Stimulated activated CD4-positive, alpha-beta T cell treated with anti-CD3 and anti-CD28 coated beads, Interleukin-2, amount 100 ng/mL, for 48 hours (primary cell): Measurements from ENCODE around the gene SYT11.
"Not testable (repeated sequence)": the region's sequence is repeated elsewhere in the genome, so short reads cannot be mapped to it uniquely, and the experiment has no call there.

Source experiments
- DNase-seq, 2 donors: peaks; one replicate each; pipeline ENCODE4 v3.0.0-alpha.2; 2020

The SYT11 gene

DNA sequence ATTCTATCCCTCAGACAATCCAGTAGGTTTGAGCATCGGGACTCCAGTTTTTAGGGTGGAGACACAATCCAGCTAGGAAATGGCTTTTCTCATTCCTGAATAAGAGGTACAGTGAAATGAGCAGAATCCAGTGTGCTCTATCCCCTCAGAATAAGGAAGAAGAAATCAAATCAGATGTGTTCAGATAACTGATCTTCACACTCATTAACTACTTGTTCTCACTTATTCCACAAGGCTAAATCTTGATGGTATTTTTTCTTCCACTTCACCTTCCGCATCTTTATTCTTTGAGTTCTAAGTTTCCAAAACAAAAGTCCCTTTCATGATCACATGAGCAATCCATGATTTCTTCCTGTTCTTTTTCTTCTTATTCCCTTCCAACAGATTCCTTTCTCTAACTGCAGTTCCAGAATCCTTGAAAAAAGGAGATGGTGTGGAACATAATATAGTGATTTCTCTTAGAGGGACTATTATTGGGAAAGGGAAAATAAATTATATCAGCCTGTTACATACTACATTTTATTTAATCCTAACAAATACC, 1.7 kb downstream of the SYT11 start:
- no peak for DNase-seq

DNA sequence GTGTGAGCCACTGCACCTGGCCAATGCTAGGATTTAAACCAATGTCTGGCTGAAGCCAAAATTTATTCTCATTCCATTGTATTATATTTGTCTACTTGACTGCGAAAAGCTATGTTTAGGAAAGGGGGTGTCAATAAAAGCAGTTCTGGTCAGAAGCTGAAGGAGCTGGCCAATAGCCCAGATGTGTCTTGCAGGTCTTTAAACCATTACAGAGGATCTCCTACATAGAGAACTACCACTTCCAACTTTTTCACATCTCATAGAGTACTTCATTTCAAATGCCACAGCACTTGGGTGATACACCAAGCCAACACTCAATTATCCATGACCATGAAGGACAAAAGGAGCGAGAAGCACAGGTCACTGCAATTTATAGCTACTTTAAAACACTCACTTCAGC, 2.5 kb downstream of the SYT11 start:
- DNase-seq = no peak

DNA sequence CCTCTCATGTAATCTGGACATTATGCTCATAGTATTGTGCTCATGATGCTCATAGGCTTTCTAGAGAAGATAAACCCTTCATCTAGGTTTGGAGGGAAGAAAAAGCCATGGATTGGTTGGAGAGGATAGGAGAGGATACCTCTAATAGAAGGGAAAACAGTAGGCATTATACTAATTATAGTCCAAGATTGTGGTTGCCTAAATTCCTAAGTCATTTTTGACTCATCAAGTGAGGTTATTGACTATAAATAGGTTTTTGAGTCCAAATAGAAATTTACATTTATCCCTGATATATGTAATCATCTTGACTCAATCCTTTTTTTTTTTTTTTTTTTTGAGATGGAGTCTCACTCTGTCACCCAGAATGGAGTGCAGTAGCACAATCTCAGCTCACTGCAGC, 5.0 kb downstream of the SYT11 start:
- DNase-seq = no peak

DNA sequence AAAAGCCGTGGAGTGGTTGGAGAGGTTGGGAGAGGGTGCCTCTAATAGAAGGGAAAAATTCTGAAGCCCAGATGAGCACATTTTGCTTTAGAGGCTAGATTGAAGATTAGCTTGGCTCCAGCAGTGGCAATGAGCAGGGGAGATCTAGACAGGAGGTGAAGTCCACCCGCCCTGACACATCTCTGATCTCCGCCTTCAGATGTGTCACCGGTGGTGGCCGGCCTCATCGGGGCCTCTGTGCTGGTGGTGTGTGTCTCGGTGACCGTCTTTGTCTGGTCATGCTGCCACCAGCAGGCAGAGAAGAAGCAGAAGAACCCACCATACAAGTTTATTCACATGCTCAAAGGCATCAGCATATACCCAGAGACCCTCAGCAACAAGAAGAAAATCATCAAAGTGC, 8.4 kb downstream of the SYT11 start:
- DNase-seq = no peak

DNA sequence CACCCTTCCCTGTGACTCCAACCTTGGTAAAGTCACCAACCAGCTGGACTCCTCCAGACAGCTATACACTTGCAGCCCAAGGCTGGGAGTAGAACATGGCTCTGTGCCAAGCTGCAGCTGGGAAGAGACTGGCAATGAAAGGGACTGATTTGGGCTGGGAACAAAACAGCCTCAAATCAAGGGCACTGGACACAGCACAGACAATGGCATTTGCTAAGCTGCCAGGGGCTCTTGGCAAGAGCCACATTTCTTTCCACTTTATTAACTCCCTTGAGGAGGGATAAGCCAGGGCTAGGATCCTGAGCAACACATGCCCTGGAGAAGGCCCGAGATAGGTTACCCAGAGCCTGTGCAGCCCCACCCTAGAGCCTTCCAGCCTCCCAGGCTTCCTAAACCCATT, 12.0 kb downstream of the SYT11 start:
- no peak for DNase-seq

DNA sequence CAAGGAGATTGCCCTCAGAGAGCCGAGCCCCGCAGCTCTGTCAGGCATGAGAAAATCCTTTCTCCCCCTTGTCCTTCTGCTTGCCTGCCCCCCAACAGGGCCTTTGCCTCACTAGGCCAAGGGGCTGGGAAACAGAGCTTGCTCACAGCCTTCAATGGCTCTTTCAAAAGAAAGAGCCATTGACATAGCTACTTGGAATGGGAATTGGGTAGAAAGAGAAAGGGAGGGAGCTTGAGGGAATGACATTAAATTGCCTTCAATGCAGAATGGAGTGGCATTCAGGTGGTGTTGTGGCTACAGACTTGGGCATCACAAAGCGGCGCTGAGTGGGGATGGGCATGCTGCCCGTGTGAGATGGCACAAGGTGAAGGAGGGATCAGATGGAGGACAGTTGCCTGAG, 13.2 kb downstream of the SYT11 start:
- DNase-seq = no peak

DNA sequence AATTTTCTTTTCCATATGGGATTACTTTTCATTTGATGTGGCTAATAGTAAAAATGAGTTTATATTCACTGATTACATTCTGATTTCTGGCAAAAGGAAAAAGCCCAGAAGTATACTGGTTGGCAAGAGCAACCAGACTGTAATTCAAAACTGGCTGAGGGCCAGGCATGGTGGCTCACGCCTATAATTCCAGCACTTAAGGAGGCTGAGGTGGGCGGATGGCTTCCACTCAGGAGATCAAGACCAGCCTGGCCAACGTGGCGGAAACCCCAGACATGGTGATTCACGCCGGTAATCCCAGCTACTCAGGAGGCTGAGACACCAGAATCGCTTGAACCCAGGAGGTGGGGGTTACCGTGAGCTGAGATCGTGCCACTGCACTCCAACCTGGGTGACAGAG, 14.5 kb downstream of the SYT11 start:
- DNase-seq = no peak

DNA sequence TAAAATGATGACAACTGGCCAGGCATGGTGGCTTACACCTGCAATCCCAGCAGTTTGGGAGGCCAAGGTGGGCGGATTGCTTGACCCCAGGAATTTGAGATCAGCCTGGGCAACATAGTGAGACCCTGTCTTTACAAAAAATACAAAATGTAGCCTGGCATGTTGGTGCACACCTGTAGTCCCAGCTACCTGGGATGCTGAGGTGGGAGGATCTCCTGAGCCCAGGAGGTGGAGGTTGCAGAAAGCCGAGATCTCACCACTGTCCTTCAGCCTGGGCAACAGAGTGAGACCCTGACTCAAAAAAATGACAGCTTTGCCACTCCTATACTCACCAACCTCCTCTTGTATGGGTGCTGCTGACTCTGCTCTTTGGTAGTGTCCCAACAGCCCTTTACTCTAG, 18.6 kb downstream of the SYT11 start:
- no peak for DNase-seq

DNA sequence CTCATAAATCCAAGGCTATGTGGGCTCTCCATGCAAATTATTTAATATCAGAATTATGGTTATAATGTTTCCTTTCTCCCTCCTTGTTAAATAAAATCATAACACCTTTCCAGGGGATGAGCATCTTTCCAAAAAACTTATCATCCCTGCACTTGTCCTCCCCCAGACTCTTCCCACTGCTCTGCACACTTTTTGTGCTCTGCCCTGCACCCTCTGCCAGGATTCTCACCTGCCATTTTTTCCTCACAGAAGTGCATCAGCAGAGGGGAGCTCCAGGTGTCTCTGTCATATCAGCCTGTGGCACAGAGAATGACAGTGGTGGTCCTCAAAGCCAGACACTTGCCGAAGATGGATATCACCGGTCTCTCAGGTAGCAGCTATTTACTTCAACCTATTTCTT, 20.9 kb downstream of the SYT11 start:
- no peak for DNase-seq

DNA sequence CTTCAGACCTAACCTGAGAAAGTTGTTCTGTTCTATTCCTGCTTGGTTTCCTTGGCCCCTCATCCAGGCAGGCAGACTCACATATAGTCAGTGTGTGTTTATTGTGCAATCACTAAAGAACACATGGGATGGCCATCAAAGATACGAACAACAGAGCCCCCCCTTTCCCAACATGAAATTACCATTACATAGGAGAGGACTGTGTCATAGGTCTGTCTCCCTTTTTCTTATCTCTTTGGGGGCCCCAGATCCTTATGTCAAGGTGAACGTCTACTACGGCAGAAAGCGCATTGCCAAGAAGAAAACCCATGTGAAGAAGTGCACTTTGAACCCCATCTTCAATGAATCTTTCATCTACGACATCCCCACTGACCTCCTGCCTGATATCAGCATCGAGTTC, 21.6 kb downstream of the SYT11 start:
- DNase-seq = no peak

DNA sequence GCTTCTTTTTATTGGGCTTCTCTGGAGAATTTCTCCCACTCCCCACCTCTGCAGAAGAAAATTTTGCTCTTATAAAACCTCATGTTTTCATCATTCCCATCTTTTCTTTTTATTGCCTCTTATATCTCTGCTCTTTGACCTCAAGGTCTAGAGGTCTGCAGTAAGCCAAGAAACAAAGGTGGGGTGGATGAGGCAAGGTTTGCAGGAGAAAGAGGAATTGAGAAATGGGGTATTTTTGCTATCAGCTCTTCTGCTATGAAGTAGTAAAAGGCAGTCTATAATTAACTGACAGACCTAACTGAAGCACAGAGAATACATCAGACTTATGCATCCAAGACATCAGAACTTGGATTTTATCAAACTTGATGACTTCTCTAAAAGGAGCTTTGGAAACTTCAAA, 22.9 kb downstream of the SYT11 start:
- no peak for DNase-seq

DNA sequence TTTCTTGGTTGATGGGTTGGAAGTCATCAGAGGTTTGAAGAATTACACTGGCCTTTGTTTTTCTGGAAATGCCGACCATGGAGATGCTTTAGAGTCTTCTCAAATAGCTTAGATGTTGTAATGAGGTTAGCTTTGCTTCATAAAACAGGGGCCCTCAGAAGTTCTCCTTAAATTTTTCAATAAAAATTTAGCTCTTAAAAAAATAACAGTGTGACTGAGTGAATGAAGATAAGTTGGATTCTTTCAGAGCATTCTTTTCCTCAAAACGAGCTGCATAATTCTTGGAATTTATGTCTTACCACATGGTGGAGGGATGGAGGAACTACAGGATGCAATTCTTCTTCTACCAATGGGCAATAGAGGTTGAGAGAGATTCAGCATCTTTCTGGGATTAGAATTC, 23.4 kb downstream of the SYT11 start:
- DNase-seq = no peak

DNA sequence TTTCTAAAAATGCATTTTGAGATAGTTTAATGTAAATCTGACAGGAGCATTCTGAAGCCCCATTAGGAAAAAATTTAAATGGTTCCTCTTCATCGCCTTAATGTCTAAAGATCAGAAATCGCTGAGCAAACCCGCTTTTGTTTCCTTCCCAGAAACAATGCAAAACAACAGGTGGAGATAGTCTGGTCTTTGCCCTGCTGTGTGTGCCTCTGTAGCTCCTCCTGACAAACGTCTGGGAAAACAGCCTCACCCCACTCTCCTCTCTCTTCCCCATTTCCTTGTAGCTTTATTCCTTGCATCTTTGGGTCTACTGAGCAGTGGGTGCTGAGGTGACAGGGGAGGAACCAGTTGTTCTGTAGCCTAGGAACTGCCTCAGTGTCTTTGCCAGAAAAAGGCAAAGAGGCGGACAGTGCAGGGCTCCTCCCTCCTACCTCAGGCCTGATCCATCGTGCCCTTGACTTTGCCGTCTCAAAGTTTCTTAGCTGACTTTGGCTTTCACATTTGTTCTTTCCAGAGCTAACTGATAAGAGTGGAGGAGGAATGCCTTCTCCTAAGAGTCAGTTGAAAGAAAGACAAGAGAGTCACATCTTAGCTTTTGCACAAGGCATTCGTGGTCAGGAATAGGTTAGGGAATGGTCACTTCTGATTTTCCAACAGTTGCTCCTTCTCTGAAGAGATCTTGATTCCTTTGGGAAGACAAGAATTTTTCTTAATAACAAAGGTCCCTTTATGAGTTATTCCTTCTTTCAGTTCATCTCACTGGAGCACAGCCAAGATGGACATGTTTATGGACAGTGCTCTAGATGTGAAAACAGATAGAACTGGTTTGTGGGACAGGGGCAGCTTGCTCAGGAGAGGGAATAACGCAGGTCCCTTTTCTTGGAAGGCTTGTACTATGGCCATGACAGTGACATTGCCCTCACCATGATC, 24.9 kb downstream of the SYT11 start:
- DNase-seq = no peak

DNA sequence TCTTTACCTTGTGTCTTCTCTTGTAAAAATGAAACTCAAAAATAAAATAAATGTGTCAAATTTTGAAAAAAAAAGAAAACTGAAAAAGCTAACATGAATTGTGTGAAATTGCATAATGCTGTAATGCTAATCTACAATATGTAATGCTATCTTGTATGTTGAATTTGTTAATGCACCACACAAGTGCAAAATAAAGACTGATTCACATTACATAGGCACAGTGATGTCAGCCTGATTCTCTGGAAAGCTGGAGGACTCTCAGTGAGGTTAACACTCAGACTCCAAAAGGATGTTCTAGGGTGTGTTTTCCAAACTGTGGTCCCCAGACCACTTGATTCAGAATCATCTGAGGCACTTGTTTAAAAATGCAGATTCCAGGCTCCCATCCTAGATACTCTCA, 25.6 kb downstream of the SYT11 start:
- no peak for DNase-seq

DNA sequence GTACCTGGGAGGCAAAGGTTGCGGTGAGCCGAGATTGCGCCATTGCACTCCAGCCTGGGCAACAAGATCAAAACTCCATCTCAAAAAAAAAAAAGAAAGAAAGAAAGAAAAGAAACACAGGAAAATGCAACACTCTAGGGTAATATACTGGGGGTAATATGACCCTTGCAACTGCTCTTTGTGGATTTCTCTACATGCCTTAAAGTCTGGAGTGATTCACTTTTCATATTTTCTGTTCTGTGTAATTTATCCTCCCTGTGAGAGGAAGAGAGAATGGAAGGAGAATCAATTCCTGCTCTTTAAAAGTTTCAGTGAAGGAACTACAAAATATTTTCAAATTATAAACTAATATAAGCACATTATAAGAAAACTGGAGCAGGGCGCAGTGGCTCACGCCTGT, 29.1 kb downstream of the SYT11 start:
- DNase-seq = no peak

DNA sequence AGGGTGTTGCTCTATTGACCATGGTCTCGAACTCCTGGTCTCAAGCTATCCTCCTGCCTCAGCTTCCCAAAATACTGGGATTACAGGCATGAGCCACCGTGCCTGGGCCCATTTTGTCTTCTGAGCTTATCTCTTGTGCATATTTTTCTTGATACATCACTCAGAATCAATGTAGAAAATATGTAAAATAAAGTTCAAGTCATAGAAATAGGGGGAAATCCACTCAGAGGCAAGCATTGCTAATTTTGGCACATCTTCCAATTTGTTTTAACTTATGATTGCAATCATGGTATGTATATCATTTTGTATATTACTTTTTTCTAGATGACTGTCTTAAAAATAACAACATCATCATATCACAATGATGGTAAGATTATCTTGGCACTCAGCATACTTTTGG, 30.2 kb downstream of the SYT11 start:
- DNase-seq = no peak

DNA sequence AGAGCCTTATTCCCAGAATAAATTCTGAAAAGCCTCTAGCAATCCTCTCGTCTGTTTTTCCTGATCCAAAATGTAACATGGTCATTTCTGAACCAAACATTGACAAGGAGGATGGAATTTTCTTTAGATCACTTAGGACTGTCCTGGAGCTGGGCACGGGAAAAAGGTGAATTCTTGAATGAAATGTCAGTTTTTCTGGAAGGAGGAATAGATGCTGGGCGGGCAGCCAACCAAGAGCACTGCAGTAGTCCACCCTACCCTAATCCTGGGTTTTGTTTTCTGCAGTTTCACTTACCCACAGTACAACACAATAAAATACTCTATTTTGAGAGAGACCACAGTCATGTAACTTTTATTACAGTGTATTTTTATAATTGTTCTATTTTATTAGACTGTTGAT, 30.9 kb downstream of the SYT11 start:
- no peak for DNase-seq

DNA sequence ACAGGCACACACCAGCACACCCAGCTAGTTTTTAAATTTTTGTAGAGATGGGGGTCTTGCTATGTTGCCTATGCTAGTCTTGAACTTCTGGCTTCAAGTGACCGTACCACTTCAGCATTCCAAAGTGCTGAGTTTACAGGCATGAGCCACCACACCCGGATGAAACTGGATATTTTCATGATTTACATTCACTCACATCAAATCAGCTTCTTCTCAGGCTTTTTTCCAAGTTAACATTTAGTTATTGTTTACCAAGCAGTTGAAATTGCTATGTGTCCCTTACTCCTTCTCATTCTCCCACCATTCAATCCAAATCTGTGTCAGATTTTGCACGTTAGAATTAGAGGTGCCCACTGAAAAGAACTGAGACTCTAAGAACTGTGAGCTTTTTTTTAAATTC, 33.4 kb downstream of the SYT11 start:
- DNase-seq = no peak

DNA sequence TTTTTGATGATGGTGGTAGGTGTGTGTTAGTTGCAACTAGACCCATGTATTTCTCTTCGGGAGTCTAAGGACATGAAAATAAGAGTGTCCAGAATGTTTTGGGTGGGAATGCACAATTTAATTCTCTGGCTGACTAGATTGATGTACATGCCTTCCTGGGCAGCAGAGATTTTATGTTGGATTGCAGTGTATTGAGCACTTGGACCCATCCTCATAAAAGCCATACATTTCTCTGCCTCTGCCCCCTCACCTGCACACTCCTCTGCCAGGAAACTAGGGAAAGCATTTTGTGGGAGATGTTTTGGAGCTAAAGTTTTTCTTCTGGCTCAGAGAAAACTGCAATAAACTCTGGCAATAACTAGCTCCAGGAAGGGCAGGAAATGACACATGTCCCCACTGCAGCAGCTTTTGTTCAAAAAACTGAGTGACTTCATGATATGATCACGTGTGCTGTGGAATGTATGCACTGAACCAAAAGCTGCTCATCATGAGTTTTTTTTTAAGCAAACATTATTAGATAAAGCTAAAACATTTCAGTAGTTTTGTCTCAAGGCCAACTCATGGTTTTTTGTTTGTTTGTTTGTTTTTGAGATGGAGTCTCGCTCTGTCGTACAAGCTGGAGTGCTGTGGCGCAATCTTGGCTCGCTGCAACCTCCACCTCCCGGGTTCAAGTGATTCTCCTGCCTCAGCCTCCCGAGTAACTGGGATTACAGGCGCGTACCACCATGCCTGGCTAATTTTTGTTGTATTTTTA, 34.2 kb downstream of the SYT11 start:
- DNase-seq = no peak

DNA sequence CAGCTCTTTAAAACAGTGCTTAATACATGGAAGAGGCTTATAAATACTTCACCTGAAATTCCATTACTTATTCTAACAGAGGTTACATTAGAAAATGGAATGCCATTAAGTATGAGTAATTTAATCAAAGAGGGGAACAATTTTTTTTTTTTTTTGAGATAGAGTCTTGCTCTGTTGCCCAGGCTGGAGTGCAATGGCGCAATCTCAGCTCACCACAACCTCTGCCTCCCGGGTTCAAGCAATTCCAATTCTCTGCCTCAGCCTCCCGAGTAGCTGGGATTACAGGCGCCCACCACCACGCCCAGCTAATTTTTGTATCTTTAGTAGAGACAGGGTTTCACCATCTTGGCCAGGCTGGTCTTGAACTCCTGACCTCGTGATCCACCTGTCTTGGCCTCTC, 36.2 kb downstream of the SYT11 start:
- DNase-seq = not testable (repeated sequence)

DNA sequence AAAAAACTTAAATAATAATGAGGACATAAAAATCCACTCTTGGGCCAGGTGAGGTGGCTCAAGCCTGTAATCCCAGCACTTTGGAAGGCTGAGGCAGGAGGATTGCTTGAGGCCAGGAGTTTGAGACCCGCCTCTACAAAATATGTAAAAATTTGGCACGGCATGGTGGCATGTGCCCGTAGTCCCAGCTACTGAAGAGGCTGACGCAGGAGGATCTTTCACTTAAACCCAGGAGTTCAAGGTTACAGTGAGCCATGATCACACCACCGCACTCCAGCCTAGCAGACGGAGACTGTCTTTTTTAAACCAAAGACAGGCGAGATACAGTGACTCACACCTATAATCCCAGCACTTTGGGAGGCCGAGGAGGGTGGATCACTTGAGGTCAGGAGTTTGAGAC, 37.1 kb downstream of the SYT11 start:
- not testable (repeated sequence) for DNase-seq

DNA sequence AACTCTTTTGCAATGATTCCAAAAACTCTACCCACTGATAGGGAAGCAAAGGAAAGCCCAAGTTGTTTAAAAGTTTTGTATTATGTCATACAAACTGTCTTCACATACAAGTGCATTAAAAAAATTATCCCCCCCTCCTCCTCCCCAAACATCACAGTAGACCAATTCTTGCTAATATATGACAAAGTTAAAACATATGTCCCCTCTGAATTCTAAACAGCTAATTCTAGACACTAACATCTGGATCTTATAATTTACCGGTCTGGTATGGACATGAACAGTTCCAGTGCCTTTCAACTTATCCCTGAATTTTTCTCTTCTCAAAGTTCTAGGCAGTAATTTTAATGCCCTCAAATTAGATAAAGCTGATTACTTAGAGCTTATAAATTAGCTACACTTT, 38.4 kb downstream of the SYT11 start:
- no peak for DNase-seq

DNA sequence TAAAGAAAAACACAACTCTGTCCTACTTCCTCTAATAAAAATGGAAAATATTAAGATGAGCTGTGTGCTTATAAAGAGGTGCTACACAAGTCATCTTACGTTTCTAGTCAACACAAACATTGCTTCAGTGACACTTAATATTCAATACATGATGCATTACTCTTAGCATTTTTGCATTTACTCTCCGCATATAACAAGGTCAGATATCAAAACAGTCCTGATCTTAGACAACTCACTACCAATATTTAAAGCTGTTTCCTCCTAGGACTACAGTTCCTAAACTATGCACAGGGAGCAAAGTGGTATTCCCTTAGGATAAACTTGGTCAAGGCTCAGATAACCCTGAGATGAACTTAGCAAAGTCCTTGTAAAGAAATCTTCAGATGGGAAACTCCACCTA, 39.5 kb downstream of the SYT11 start:
- no peak for DNase-seq

DNA sequence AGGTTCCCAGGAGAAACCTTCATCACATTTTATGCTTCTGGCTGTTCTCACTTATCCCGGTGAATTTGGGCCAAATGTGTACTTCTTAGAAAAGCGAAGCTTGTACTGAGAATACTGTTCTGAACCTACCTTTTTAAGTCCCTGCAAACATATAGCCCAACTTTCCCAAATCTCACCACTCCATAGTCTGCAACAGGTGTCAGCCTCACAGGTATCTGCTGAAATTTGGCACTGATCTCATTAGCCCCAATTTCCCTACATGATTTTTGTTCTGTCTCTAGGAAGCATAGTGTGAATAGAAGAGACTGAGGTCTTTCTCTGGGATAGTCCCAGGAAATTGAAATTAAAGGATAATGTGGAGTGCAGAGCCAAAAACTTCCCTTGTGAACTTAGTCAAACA, 40.3 kb downstream of the SYT11 start:
- DNase-seq = no peak
